Activated CD8-positive, alpha-beta T cell treated with anti-CD3 and anti-CD28 coated beads for 36 hours (primary cell): ENCODE results near the gene PPP1R18. TPM values are rescaled to one million over a fixed set of nuclear protein-coding genes. Genes with fewer than 3 reads are reported as not detected.

Experiments
- ATAC-seq: fragments of 200-7000 bp; cut with Tn5 transposase; one replicate; pipeline ENCODE4 v1.10.0; 2021; ENCODE audit warnings: mild to moderate bottlenecking, moderate library complexity
- CTCF ChIA-PET: fragments of 350-600 bp; sonication (Branson Sonifier 250); formaldehyde crosslinking; loops from one replicate; lab custom pipeline; 2021; ENCODE audit warnings: antibody characterized with exemption; lab: Charles Lee
- POLR2A ChIA-PET: fragments of 350-600 bp; sonication (Branson Sonifier 250); formaldehyde crosslinking; loops from one replicate; lab custom pipeline; 2021; ENCODE audit warnings: antibody characterized with exemption; lab: Charles Lee
- DNase-seq: peaks from one replicate; pipeline ENCODE4 v3.0.0-alpha.2; 2020
- H3K27ac Mint-ChIP-seq: one replicate; pipeline ENCODE4 v1.8.0; 2021; ENCODE audit warnings: mild to moderate bottlenecking, mixed read lengths
- H3K27me3 Mint-ChIP-seq: one replicate; pipeline ENCODE4 v1.8.0; 2021; ENCODE audit warnings: mixed read lengths
- H3K36me3 Mint-ChIP-seq: one replicate; pipeline ENCODE4 v1.8.0; 2021; ENCODE audit warnings: low read depth, mixed read lengths
- H3K4me1 Mint-ChIP-seq: one replicate; pipeline ENCODE4 v1.8.0; 2021; ENCODE audit warnings: low read depth, mixed read lengths
- H3K4me3 Mint-ChIP-seq: one replicate; pipeline ENCODE4 v1.8.0; 2021; ENCODE audit warnings: mild to moderate bottlenecking, moderate library complexity, mixed read lengths
- H3K9me3 Mint-ChIP-seq: one replicate; pipeline ENCODE4 v1.8.0; 2021; ENCODE audit warnings: mixed read lengths
- intact Hi-C: fragments of 100-400 bp; cut with micrococcal nuclease; formaldehyde crosslinking; loops from one replicate; pipeline ENCODE4 v1.10.0; 2022
- total RNA-seq, 2 experiments: library from RNA; stranded (reverse); gene quantifications; one replicate each; pipeline ENCODE4 v1.2.3, GENCODE V29; 2021
- TF ChIP-seq, protein P1 (sequence below): fragments of 200-600 bp; IDR thresholded peaks from one replicate; pipeline ENCODE4 v1.8.0; 2022; ENCODE audit warnings: antibody characterized with exemption, mild to moderate bottlenecking

PPP1R18 gene
- total RNA-seq, 2 experiments from 2014 or later = 174 to 177 TPM

DNA sequence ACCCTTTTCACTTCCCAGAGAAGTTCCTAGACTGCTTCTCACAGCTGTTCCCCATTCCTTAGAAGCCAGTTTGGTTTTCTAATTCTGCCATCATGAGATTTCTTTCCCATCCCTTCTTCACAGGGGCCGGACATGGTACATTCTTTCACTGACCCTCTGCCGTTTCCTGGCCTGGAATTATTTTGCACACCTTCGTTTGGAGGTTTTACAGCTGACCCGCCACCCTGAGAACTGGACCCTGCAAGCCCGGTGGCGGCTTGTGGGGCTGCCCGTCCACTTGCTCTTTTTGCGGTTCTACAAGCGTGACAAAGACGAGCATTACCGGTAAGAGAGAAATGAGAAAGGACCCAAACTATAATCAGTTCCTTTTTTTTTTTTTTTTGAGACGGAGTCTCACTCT is 35.3 kb downstream of the PPP1R18 start:
- Mint-ChIP-seq H3K27ac (no peak overlapping the region), H3K36me3 (peaks cover 36% of the 10 kb centered on the region), H3K4me3 (no peak overlapping the region), H3K27me3 (no peaks in the 10 kb centered on the region), H3K9me3 (no peaks in the 10 kb centered on the region), H3K4me1 (peaks cover 10% of the 10 kb centered on the region)
- POLR2A ChIA-PET = interaction anchor here (0.7 to 2.4 kb wide), 4 partner anchors 10 to 37 kb away, joined by 3 to 9 read pairs (median 4); partner anchors contain the start of genes DHX16, MRPS18B and PPP1R10
- intact Hi-C loops = no loop called here
- TF ChIP-seq, protein P1, sequence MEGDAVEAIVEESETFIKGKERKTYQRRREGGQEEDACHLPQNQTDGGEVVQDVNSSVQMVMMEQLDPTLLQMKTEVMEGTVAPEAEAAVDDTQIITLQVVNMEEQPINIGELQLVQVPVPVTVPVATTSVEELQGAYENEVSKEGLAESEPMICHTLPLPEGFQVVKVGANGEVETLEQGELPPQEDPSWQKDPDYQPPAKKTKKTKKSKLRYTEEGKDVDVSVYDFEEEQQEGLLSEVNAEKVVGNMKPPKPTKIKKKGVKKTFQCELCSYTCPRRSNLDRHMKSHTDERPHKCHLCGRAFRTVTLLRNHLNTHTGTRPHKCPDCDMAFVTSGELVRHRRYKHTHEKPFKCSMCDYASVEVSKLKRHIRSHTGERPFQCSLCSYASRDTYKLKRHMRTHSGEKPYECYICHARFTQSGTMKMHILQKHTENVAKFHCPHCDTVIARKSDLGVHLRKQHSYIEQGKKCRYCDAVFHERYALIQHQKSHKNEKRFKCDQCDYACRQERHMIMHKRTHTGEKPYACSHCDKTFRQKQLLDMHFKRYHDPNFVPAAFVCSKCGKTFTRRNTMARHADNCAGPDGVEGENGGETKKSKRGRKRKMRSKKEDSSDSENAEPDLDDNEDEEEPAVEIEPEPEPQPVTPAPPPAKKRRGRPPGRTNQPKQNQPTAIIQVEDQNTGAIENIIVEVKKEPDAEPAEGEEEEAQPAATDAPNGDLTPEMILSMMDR = no peak
- DNase-seq = no peak
- no peak for ATAC-seq
- CTCF ChIA-PET = no interaction called here

DNA sequence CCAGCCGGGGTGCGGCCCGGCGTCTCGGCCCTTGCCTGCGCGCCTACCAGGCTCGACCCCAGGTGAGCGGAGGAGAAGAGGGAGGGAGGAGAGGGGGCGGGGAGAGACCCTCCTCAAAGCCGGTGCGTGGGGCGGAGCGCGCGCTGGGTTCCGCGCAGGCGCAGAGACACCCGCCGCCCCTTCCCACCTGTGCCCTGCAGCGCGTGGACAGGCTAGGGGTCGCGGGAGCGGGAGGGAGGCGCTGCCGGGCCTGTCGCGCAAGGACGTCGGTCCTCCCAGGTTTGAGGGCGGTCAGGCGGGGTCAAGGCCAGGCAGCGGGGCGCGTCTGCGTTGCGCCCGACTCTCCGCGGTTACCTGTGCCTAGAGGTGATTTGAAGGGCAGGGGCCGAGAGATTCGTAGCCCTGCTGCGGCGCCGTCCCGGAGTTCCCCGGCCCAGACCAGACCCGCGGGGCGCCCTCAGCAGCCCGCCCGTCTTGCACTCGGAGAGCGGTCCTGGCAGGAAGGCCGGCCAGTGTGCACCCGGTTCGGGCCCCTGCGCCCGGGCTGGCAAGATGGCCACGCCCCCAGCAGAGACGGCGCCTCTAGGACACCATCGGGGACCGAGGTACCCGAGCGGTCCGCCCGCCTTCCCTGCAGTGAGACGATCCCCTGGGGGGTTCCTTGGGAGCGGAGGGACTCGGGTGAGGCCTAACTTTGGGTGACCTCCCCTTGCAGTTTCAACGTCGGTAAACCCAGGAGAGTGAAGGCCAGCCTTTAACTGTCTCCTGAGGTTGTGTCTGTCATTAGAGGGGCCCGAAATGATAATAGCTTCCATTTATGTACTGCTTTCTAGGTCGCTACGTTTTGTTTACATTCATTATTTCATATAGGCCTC is 39.0 kb downstream of the PPP1R18 start:
- H3K9me3 Mint-ChIP-seq = no peaks in the 10 kb centered on the region
- peak overlapping the region; percentile 92 for H3K27ac Mint-ChIP-seq
- ChIA-PET POLR2A (interaction anchor here (1.0 to 1.7 kb wide), 6 partner anchors 9 to 155 kb away, joined by 3 to 8 read pairs (median 4); partner anchors contain the start of gene DHX16), CTCF (interaction anchor here (0.7 to 2.5 kb wide), 5 partner anchors 21 to 433 kb away, joined by 3 to 14 read pairs (median 3); partner anchors contain the start of gene ATAT1)
- peak; percentile 74 for ATAC-seq
- TF ChIP-seq, protein P1 = no peak
- peaks cover 28% of the 10 kb centered on the region for H3K36me3 Mint-ChIP-seq
- peaks cover 20% of the 10 kb centered on the region for H3K4me1 Mint-ChIP-seq
- H3K27me3 Mint-ChIP-seq = no peaks in the 10 kb centered on the region
- intact Hi-C loops = no loop called here
- peak overlapping the region; percentile 90 for H3K4me3 Mint-ChIP-seq
- peak; percentile 86 for DNase-seq

DNA sequence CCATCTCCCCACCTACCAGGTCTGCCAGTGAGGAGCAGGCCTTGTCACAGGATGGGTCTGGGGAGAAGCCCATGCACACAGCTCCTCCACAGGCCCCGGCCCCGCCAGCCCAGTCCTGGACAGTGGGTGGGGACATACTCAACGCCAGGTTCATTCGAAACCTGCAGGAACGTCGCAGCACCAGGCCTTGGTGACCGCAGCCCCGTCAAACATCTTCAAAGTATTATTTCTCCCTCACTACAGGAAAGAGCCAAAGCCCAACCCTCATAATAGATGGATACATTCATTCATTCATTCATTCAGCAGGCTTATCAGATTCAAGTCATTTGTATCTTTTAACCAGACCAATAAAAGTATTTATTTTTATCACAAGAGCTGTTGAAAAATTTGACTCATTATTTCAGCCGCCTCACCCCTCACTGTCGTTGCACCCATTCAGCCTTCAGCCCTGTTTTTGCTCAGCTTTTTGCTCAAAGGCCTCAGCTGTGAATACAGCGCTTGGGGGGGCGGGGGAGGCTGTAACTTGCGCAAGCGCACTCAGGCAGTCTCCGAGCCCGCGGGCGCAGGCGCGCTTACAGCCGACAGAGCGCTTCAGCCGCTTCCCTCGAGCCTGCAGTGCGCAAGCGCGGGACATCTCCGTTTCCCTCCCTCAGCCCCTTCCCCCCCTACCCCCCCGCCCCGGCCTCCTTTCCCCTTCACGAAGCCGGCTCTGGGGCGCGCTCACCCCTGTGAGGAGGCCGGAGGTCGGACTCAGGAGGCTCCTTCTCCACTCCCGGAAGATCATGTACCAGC is 39.8 kb downstream of the PPP1R18 start, which contains the start of gene C6orf136:
C6orf136 (plus strand) TSS at position 684 of the 792 bp plus-strand sequence; CDS start at position 783, 99 bp downstream.
- Mint-ChIP-seq H3K36me3 (peaks cover 22% of the 10 kb centered on the region), H3K9me3 (no peaks in the 10 kb centered on the region), H3K27me3 (no peaks in the 10 kb centered on the region), H3K27ac (peak within 1 kb of the TSS; percentile 92), H3K4me3 (peak within 1 kb of the TSS; percentile 90), H3K4me1 (peaks cover 24% of the 10 kb centered on the region)
- DNase-seq (peak; percentile 97), ATAC-seq (peak; percentile 88)
- intact Hi-C loops = no loop called here
- TF ChIP-seq, protein P1 = no peak
- ChIA-PET CTCF (interaction anchor here (0.6 to 1.5 kb wide), 8 partner anchors 10 to 194 kb away, joined by 3 to 5 read pairs (median 3); partner anchors contain the start of gene ATAT1), POLR2A (interaction anchor here (0.7 to 1.7 kb wide), 4 partner anchors 20 to 76 kb away, joined by 3 to 8 read pairs (median 6); partner anchors contain the start of genes ATAT1 and MRPS18B)

DNA sequence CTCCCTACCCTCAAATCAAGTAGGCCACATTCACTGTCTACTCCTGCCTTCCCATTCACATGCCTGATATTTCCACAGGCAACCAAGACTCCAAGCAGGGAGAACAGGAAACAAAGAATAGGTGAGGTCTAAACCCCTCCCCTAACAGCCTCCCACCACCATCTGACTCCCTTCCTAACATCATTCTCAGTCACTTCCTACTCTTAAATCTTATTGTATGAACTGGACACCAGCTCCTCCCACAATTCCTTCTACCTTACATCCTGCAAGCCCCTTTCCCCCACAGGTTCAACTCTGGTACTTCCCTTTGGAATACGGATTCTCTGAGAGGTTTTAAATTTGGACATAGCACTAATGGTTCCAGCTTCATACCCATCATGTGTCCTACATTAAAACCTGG is 40.5 kb downstream of the PPP1R18 start:
- Mint-ChIP-seq H3K36me3 (peaks cover 17% of the 10 kb centered on the region), H3K27me3 (no peaks in the 10 kb centered on the region), H3K4me3 (no peak overlapping the region), H3K4me1 (peaks cover 30% of the 10 kb centered on the region), H3K9me3 (no peaks in the 10 kb centered on the region), H3K27ac (peak overlapping the region; percentile 92)
- DNase-seq (no peak), ATAC-seq (no peak)
- intact Hi-C loops = no loop called here
- POLR2A ChIA-PET = interaction anchor here (0.7 to 1.7 kb wide), 5 partner anchors 19 to 85 kb away, joined by 3 to 8 read pairs (median 4); partner anchors contain the start of genes ATAT1 and MRPS18B
- CTCF ChIA-PET = interaction anchor here (0.6 to 1.5 kb wide), 8 partner anchors 11 to 193 kb away, joined by 3 to 5 read pairs (median 3); partner anchors contain the start of genes ATAT1, MRPS18B and PPP1R10
- TF ChIP-seq, protein P1 = no peak
